Type B pancreatic cell (in vitro differentiated cells): Measurements from ENCODE around the gene TMTC1. TPM values are rescaled to one million over a fixed set of nuclear protein-coding genes. Genes with fewer than 3 reads are reported as not detected.
"Not testable (repeated sequence)": the region's sequence is repeated elsewhere in the genome, so short reads cannot be mapped to it uniquely, and the experiment has no call there.

Experiments
- DNase-seq: peaks from one replicate; pipeline ENCODE4 v3.0.0; 2021; ENCODE audit warnings: mixed read lengths; ENCODE audit not compliant: unreplicated experiment; ENCODE audit errors: extremely low spot score
- H3K27ac Mint-ChIP-seq: 2 replicates; pipeline ENCODE4 v1.8.0; 2021; ENCODE audit warnings: mild to moderate bottlenecking, mixed read lengths
- H3K27me3 Mint-ChIP-seq: 2 replicates; pipeline ENCODE4 v1.8.0; 2021; ENCODE audit warnings: mixed read lengths
- H3K36me3 Mint-ChIP-seq: 2 replicates; pipeline ENCODE4 v1.8.0; 2021; ENCODE audit warnings: mixed read lengths
- H3K4me1 Mint-ChIP-seq: one replicate; pipeline ENCODE4 v1.8.0; 2021; ENCODE audit warnings: mixed read lengths; ENCODE audit not compliant: unreplicated experiment
- H3K4me3 Mint-ChIP-seq: 2 replicates; pipeline ENCODE4 v1.8.0; 2021; ENCODE audit warnings: mild to moderate bottlenecking, mixed read lengths
- H3K9me3 Mint-ChIP-seq: 2 replicates; pipeline ENCODE4 v1.8.0; 2021; ENCODE audit warnings: mixed read lengths
- CTCF ChIP-seq: fragments of 200-600 bp; sonication (generic); conservative IDR thresholded peaks from 2 replicates; pipeline ENCODE4 v1.5.0; 2021; ENCODE audit warnings: antibody characterized with exemption, mild to moderate bottlenecking
- total RNA-seq: library from RNA; stranded (reverse); gene quantifications from 2 replicates; pipeline ENCODE4 v1.2.1, GENCODE V29; 2021; ENCODE audit warnings: low replicate concordance

Gene TMTC1
- total RNA-seq, 1 donor from 2014 or later, result 24.0 TPM

- TF ChIP-seq CTCF, result no peak
- Mint-ChIP-seq H3K4me3 (peak overlapping the region; percentile 26), H3K27ac (peak overlapping the region; percentile 76), H3K36me3 (peaks cover 44% of the 10 kb centered on the region), H3K9me3 (no peaks in the 10 kb centered on the region), H3K4me1 (peaks cover 37% of the 10 kb centered on the region), H3K27me3 (no peaks in the 10 kb centered on the region)
- DNase-seq, result no peak
These were observed 221.5 kb downstream of the TMTC1 start for GRCh38 chr12:29562110-29562804.

GRCh38 chr12:29561664-29562071 is 222.1 kb downstream of the TMTC1 start:
- H3K4me1 Mint-ChIP-seq, result peaks cover 37% of the 10 kb centered on the region
- H3K9me3 Mint-ChIP-seq, result no peaks in the 10 kb centered on the region
- no peak for TF ChIP-seq CTCF
- peaks cover 45% of the 10 kb centered on the region for H3K36me3 Mint-ChIP-seq
- peak overlapping the region; percentile 14 for H3K4me3 Mint-ChIP-seq
- no peak for DNase-seq
- H3K27me3 Mint-ChIP-seq, result no peaks in the 10 kb centered on the region
- peak overlapping the region; percentile 76 for H3K27ac Mint-ChIP-seq

- Mint-ChIP-seq H3K36me3 (peaks cover 37% of the 10 kb centered on the region), H3K27me3 (no peaks in the 10 kb centered on the region), H3K4me3 (no peak overlapping the region), H3K27ac (no peak overlapping the region), H3K9me3 (peaks cover 4% of the 10 kb centered on the region), H3K4me1 (peaks cover 31% of the 10 kb centered on the region)
- DNase-seq, result no peak
- no peak for TF ChIP-seq CTCF
These were observed 224.5 kb downstream of the TMTC1 start for GRCh38 chr12:29559198-29559597.

GRCh38 chr12:29556363-29556762 is 227.4 kb downstream of the TMTC1 start:
- no peaks in the 10 kb centered on the region for H3K27me3 Mint-ChIP-seq

GRCh38 chr12:29555451-29555850 is 228.3 kb downstream of the TMTC1 start:
- peaks cover 21% of the 10 kb centered on the region for H3K36me3 Mint-ChIP-seq
- not testable (repeated sequence) for H3K27me3 Mint-ChIP-seq, DNase-seq, H3K9me3 Mint-ChIP-seq, H3K4me1 Mint-ChIP-seq, H3K4me3 Mint-ChIP-seq, H3K27ac Mint-ChIP-seq

More at GRCh38 chr12:29556363-29556762, 227.4 kb downstream of the TMTC1 start:
- peaks cover 21% of the 10 kb centered on the region for H3K36me3 Mint-ChIP-seq
- H3K4me3 Mint-ChIP-seq, result no peak overlapping the region
- no peak for TF ChIP-seq CTCF
- H3K4me1 Mint-ChIP-seq, result peaks cover 2% of the 10 kb centered on the region
- no peak for DNase-seq
- no peak overlapping the region for H3K27ac Mint-ChIP-seq
- H3K9me3 Mint-ChIP-seq, result peaks cover 4% of the 10 kb centered on the region

- H3K9me3 Mint-ChIP-seq, result peaks cover 4% of the 10 kb centered on the region
- H3K36me3 Mint-ChIP-seq, result peaks cover 15% of the 10 kb centered on the region
- no peak for DNase-seq
- no peaks in the 10 kb centered on the region for H3K4me1 Mint-ChIP-seq
- H3K27me3 Mint-ChIP-seq, result no peaks in the 10 kb centered on the region
- H3K27ac Mint-ChIP-seq, result no peak overlapping the region
- no peak overlapping the region for H3K4me3 Mint-ChIP-seq
- TF ChIP-seq CTCF, result no peak
These were observed 230.6 kb downstream of the TMTC1 start for GRCh38 chr12:29552994-29553748.
